ENCODE results near the gene PDIA5.

DNA sequence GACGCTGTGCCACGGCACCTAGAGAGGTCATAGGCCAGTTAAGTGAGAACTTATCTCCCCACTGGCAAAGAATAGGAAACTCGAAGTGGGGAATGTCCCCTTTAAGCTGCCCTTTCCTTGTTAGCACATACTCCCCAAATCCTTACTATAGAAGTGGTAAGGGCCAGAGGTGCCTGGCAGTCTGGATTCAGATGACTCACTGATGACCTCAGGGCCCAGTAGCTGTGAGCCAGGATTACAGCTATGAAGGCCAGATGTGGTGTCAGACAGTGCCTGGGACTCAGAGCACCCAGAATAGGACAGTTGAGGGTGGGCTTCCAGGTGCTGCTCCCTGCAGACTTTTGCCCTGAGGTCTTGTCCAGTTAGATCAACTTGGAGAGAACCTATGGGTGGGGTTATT lies 37.7 kb downstream of the PDIA5 start:
- TF ChIP-seq CTCF (IDR thresholded peaks at IDR 0.05) = no peak
- TF ChIP-seq POLR2A (IDR thresholded peaks at IDR 0.05) = no peak
